NCI-H1105 (cell line): Measurements from ENCODE around the gene LRRFIP2.
A peak's percentile ranks its signal among the peaks of the same experiment; 100 is the strongest.

ENCODE experiments used
- DNase-seq: peaks from one replicate; lab custom pipeline; 2025; lab: John Stamatoyannopoulos, UW

LRRFIP2 gene

DNA sequence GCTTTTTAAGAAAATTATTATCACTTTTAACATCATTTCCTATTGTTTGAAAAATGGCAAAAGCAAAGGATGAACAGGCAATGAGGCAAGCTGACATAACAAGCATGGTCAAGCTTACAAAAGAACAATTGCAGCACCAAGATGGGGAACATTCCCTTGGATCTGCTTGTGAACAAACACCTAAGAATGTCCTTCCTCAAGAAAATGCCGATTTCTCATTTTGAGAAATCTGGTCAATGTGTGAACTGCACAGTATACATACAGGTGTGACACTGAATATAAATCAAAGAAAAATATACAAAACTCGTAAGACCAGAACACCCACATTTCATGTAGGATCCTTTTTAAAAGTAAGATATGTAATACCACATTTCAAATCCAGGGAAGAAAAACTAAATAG, 58.9 kb downstream of the LRRFIP2 start:
- no peak for DNase-seq

DNA sequence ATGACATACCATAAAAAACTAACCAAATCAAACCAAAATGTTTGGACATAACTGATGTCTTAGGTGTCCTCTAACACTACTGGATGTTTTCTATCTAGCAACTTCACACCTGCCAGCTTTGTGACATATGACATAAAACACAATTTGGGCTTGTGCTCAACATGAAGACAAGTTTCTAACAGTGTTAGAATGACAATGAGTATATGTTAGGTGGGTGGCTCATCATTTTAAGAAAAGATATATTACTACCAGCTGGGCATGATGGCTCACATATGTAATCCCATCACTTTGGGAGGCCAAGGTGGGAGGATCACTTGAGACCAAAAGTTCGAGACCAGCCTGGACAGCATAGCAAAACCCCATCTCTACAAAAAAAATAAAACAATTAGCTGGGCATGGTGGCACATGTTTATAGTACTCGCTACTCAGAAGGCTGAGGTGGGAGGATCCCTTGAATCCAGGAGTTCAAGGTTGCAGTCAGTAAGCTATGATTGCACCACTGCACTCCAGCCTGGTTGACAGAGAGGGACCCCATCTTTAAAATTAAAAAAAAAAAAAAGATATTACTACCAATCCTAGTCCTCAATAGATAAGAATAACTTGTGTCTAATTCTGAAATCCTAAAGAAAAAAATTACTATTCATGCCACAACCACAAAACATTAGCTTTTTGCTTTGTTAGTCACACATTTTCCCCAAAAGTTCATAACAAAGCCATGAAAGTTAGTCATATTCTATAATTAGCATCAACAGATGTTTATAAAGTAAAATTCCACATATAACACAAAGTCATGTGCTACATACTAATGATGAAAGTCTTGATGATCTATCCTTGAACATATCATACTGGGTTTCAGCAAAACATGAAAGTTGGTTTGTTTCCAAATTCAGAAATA, 59.9 kb downstream of the LRRFIP2 start:
- DNase-seq: no peak

DNA sequence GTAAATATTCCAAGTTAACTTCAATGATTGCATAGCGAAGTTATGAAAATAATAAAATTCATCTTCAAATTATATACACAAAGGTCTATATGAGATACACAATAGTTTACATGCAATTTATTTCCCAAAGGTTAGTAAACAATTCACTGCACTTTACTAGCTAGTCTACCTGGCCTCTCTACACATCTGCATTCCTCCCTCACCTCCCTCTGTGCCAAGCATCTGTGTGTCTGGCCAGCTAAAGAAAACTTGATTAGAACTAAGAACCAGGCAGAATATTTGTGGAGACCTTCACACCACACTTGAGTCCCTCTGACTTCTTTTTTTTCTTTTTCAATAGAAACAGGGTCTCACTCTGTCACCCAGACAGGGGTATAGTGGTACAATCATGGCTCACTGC, 61.4 kb downstream of the LRRFIP2 start:
- no peak for DNase-seq

DNA sequence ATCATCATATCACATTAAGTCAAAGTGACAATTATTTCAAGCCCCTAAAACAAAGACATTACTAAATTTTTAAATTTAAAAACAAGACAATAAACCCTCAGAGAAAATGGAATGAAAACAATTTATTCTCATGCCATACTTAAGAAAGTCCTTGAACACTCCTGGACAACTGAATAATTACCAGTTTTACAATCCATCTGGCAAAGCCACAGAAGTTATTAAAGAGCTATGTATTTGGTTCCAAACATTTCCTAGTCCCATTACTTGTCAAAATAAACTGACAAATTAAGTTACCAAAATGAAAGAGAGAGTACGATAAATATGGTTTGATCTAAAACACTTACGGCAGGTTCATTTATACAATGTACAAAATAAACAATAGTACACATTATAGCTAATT, 63.2 kb downstream of the LRRFIP2 start:
- DNase-seq: no peak

DNA sequence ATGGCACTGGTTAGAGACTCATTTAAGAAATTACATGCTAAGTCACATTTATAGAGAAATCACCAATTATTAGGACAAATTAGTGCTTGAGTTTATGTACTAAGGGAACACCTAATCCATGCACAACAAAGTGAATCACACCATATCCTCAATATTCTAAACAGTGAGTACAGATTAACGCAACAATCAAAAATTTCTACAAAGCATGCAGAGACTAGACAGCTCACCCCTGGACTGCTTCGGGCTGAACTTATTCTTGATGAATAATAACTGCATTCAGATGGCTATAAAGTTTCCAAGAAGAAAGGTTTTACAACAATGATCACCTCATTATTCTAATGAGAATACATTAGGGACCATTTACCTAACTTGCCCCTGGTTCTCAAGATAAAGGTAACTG, 66.5 kb downstream of the LRRFIP2 start:
- no peak for DNase-seq

DNA sequence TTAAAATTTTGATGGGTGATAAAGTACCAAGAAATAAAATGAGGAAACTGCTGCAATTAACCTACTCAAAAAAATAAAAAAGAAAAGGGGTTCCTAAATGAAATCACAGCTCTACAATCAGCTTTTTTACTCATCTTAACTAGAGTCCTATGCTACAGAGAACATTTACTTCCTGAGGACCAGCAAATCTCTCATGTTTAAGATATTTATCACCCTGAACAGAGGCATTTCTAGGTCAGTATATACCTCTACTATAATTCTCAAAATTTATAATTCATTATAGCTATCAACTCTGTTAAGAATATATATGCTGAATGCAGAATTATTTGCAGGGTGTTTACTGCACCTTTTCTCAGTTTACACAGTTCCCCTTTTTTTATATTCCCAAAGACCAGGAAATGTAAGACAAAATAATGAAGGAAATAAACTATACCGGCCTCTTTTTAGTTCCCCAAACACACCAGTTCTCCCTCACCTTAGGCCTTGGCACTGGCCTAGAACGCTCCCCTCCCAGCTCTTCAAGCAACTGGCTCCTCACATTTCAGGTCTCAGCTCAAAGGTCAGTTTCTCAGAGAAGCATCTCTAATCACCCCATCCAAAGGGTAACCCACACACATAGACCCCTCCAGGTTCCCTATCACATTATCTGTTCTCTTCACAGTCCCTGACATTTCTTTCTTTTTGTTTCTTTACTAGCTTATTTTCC, 71.1 kb downstream of the LRRFIP2 start:
- no peak for DNase-seq

DNA sequence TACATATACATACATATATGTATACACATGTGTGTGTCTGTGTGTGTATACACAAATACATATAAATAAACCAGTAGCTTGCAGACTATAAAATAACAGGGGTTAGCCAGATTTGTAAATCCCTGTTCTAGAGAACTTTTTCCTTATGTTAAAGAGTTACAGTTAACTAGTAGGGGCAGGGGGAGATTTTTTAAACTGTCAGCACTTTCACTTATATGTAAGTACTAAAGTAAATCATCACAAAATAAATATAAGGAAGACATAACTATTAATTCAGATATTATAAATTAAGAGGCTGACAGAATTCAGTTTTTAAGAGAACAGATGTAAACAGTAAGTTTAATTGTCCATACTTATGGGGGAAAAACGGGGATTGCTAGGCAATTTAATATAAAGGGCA, 74.0 kb downstream of the LRRFIP2 start:
- no peak for DNase-seq

DNA sequence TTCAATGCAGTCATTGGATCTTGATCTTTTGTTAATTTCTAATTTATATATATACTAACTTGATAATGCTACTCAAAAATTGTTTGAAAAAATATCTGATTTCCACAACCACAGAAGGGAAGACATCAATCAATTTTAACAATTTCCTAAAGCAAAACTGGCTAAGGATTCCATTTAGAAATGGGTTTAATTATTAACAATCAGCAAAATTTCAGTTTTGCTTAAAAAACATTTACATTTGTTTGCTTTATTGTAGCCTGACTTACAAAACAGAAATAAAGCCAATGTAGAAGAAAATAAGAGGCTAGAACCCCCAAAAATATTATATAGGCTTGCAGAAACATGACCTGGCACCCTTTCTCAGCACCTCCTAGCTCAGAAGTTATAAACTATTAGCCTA, 74.9 kb downstream of the LRRFIP2 start:
- DNase-seq: no peak

DNA sequence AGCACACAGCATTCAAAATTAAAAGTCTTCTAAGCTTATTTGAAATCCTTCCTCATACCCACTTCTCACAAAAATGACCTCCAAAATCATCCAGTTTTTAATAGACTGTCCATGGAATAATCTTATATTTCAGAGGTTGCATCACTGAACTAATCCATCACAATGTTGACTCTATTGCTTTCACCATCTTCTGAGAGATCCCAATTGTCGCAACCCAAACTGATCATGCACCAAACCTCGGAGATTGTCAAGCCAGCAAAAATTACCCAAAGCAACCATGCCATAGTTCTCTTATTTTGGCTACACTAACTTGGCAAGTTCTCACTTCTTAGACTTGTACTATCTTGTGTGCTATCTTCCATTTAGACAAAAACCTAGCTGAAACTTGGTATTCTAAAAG, 75.5 kb downstream of the LRRFIP2 start:
- DNase-seq: no peak

DNA sequence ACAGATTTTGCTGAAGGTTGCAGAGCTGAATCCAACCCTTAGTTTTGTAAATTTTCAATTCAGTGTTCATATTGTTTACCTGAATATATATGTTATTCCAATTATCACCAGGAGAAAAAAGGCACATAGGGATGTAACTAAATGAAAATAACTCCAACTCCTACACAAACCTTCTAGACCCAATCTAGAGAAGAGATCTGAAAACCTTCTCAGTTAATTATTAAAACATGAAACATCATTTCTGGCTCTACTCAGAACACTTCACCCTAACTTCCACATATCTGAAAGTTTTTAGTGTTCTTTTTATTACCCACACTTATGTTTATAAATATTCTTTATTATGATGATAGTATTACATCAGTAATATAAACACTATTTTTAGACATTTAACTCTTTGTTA, 76.6 kb downstream of the LRRFIP2 start:
- DNase-seq: no peak

DNA sequence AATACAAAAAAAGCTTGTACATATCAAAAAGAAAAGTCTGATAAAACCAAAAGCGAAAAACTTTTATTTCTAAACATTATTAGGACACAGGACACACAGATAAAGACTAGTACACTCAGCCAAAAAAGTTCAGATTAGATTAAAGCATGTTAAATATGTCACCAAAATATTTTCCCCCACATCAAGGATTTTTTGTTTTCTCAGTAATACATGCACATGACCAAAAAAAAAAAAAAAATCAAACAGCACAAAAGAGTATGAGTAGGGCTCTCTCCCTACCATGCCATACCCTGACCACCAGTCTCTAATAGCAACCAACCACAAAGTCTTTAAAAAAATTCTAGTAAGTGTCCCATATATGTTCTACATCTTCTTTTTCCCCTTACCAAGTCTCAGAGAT, 77.4 kb downstream of the LRRFIP2 start:
- no peak for DNase-seq

DNA sequence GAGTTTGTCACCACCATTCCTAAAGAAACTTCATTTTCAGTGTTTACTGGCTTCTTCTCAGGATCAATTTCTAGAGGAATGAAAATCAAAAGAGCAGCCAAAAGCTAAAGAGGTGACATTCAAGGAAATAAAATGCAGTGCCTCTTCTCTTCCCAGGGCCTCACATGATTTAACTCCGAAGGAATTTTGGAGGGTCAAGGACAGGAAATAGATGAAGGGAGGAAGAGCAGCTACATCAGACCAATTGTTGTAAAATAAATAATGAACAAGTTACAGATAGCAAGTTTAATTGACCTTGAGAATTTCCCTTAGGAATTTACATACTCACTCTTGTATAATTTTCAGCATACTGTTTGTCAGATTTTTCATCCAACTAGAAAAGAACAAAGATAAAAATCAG, 78.1 kb downstream of the LRRFIP2 start:
- no peak for DNase-seq

DNA sequence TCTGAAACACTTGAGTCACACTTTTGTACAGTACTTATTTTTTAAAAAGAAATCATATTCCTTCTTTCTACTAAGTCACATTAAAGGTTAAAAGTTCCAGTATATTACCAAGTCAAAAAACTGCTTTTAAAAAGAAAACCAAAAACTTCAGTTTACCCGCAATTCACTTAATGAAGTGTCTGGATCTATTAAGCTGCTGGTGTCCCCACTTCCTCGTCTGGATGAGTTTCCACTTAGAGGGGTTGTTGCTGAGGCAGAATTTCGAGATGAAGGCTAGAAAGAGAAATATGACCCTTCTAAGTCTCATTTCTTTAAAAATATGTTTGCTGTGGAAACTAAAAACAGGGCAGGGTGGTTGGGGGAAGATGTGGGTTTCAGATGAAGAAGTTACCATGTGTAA, 79.7 kb downstream of the LRRFIP2 start:
- DNase-seq: no peak

DNA sequence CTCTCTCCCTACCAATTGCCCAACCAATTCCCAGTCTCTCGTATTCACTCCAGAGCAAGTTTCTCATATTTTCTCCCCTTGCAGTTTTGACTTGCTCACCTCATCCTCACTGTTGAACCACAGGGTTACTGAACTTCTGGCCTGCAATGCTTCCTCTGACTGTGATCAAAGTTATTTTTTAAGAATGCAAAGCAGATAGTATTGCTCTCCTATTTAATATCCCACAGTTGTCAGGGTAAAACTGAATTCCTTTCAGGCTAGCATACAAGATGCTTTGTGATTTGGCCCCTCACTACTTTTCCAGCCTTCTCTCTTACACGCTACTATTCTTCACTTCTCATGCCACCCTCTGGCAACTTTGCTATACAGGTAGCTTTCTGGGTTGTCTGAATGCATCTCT, 80.9 kb downstream of the LRRFIP2 start:
- no peak for DNase-seq

DNA sequence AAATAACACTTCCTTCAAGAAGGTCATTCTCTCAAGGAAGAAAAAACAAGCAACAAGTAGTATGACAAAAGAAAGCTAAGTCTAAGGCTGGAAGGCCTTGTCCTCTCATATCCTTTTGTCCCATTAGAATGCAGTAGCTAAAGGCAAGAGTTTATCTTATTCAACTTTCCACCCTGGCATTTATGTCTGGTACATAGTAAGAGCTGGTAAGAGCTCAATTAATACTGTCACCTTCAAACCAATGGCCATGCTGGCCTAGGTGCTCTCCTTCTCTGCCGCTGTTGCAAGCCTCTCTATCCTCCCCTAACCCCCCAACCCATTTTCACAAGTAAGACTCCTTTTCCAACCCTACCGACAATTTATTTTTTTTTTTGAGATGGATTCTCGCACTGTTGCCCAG, 81.9 kb downstream of the LRRFIP2 start:
- no peak for DNase-seq

DNA sequence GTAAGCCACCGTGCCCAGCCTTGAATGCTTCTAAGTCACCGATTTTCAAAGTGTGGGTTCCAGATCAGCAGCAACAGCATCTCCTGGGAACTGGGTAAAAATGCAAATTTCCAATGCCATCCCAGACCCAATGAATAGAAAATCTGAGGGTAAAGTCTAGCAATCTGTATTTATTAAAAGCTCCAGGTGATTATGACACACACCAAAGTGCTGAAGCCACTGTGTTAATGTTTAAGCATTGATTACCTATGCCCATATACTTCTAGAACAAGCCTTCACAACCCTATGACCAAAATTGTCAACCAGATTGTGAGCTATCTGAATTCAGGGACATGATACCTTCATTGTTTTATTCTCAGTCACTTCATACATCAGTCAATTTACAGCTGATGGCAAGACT, 86.5 kb downstream of the LRRFIP2 start:
- DNase-seq: no peak

DNA sequence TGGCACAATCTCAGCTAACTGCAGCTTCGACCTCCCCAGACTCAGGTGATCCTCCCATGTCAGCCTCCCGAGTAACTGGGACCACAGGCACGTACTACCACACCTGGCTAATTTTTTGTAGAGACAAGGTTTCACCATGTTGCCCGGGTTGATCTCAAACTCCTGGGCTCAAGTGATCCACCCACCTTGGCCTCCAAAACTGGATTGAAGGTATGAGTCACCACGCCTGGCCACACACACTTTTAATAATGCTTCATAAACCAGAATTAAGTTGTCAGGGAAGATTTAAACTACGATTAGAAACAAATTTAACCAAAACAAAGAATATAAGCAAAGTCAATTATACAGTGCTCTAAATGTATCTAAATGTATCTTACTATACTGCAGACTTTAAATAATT, 87.5 kb downstream of the LRRFIP2 start:
- no peak for DNase-seq

DNA sequence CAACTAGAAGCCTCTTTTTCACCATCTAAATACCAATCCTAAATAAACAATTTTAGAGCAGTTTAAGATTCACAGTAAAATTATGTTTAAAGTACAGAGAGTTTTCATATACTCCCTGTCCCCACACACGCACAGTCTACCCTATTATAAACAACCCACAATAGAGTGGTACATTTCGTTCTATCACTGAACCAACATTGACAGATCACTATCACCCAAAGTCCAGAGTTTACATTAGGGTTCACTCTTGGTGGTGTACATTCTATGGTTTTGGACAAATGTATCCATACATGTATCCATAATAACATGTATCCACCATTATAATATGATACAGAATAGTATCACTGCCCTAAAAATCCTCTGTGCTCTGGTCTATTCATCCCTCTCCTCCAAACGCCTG, 92.1 kb downstream of the LRRFIP2 start:
- no peak for DNase-seq

DNA sequence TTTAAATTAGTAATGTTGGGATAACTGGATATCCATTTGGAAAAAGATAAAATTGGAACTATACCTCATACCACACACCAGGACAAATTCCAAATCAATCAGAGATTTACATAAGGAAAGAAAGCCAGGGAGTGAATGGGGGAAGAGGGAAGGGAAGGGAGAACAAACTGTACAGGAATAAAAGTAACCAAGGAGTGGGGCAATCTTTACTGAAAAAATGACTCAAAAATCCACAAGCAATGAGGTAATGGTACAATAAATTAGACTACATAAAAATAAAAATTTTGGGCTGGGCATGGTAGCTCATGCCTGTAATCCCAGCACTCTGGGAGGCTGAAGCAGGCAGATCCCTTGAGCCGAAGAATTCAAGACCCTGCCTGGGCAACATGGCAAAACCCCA, 98.4 kb downstream of the LRRFIP2 start:
- no peak for DNase-seq

DNA sequence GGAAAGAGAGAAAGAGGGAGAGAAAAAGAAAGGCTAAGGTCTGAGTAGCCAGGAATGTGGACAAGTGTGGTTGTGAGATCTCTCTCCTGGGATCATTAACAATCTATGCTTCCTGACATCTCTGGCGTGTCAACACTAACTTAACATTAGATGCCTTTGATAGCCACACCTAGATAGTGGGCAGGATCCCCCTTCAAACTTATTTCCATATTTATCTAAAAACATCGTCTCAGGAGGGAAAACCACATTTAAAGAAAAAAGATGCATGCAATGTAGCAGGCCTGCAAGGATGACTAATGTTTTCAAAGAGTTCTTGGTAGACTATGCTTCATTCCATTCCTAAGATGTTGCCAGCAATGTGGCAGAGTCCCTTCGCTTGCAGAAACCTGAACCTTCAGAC, 100.2 kb downstream of the LRRFIP2 start:
- DNase-seq: no peak

DNA sequence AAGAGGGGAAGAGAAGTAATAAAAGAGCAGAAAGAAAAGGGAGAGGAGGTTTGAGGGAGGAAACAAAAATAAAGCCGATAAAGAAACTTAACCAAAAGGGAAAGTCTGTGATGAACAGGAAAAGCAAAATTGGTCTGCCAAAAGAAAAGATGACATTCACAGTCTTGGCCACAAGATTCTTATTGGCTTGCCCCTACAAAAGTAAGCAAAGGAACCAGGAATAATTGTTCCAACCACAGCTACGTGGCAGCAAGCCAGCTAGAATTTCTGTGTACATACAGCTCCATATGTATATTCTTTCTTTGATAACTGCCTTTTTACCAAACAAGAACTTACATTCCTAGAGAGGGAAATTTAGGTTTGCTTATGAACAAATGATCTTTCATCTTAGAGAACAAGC, 101.5 kb downstream of the LRRFIP2 start:
- DNase-seq: peak; percentile 14

DNA sequence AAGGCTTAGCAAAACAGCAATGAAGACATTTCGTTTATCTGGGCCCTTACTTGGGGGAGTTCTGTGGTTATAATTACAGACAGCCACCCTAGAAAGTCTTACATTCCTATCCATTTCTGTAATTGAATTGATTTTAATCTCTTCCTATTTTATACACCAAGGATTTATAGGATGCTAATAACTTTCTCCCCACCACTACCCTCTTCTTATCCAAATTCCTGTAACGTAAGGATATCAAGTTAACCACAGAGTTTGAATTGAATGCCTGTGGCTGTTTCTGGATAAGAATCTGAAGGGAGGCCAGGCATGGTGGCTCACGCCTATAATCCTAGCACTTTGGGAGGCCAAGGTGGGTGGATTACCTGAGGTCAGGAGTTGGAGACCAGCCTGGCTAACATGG, 102.5 kb downstream of the LRRFIP2 start:
- no peak for DNase-seq

DNA sequence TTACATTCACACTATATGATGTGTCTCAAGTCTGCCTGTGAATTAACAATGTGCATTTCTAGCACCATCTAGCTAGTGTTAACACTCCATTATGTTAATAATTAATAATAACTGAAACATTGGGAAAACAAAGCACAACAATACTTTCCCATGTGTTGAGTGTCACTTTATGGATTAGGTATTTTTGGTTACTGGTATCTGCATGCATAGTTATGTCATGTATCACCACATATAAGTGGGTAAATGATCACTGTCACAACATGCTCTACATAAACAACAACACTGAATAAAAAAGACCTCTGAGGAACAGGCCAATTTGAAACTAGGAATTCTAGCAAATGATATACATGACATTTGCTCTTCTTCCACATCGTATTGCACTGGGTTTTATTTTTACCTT, 106.4 kb downstream of the LRRFIP2 start:
- no peak for DNase-seq

DNA sequence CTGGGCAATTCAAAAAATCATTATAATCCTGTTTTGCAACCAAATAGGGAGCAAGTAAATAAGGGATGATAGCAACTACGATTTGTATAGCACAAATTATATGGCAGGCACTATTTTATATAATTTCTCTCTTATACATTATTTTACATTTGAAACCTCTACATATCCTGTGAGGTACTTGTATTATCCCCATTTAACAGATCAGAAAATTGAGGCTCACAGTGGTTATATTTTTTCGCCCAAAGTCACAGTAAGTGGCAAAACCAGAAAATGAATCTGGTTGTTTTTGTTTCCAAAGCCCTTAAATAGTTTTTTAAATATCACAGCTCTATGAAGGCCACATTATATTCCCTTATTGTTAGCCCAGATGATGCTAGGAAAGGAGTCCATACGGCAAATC, 106.8 kb downstream of the LRRFIP2 start:
- DNase-seq: no peak
